ENCODE results near the gene TBX10.
"Not testable (repeated sequence)": the region's sequence is repeated elsewhere in the genome, so short reads cannot be mapped to it uniquely, and the experiment has no call there.

The TBX10 gene

GRCh38 chr11:67639438-67639859 lies at the start of gene TBX10:
TSS of gene TBX10 (minus strand) at chr11:67639763. CDS start at chr11:67639472, 291 bp downstream.
- no peak for DNase-seq

GRCh38 chr11:67689178-67689577 lies 49.6 kb upstream of the TBX10 start:
- no peak for DNase-seq

GRCh38 chr11:67687986-67688385 lies 48.4 kb upstream of the TBX10 start:
- no peak for DNase-seq

GRCh38 chr11:67685641-67686332 lies 46.2 kb upstream of the TBX10 start:
- peak; percentile 51 to 61 for DNase-seq

- not testable (repeated sequence) for DNase-seq
Measured at GRCh38 chr11:67682126-67683034, 42.8 kb upstream of the TBX10 start.

GRCh38 chr11:67680696-67681470 lies 41.3 kb upstream of the TBX10 start:
- DNase-seq: no peak

- no peak for DNase-seq
Measured at GRCh38 chr11:67675058-67675747, 35.6 kb upstream of the TBX10 start.

- DNase-seq: no peak
Measured at GRCh38 chr11:67674442-67674871, 34.9 kb upstream of the TBX10 start, which contains the start of gene ALDH3B2. TSS of gene ALDH3B2 (minus strand) at chr11:67674623. CDS start at chr11:67666935, 7,688 bp downstream.

GRCh38 chr11:67673902-67674301 lies 34.3 kb upstream of the TBX10 start:
- no peak for DNase-seq

- no peak for DNase-seq
Measured at GRCh38 chr11:67673358-67673757, 33.8 kb upstream of the TBX10 start.

GRCh38 chr11:67671211-67671520 lies 31.6 kb upstream of the TBX10 start:
- DNase-seq: no peak

- no peak for DNase-seq
Measured at GRCh38 chr11:67670316-67671210, 31.0 kb upstream of the TBX10 start.

GRCh38 chr11:67668192-67668551 lies 28.6 kb upstream of the TBX10 start:
- DNase-seq: no peak

- no peak for DNase-seq
Measured at GRCh38 chr11:67667490-67668191, 28.1 kb upstream of the TBX10 start.

GRCh38 chr11:67666676-67667489 lies 27.3 kb upstream of the TBX10 start:
- no peak for DNase-seq

GRCh38 chr11:67666303-67666645 lies 26.7 kb upstream of the TBX10 start:
- DNase-seq: no peak

- no peak for DNase-seq
Measured at GRCh38 chr11:67665541-67666302, 26.2 kb upstream of the TBX10 start.

GRCh38 chr11:67664696-67665540 lies 25.4 kb upstream of the TBX10 start:
- DNase-seq: no peak
